Endothelial cell of umbilical vein (primary cell): ENCODE measurements around the gene IP6K3. TPM values are rescaled to one million over a fixed set of nuclear protein-coding genes. Genes with fewer than 3 reads are reported as not detected.

Experiments used
- BruUV-seq: library from RNA; stranded (reverse); fragments of 400-500 nt; replicated peaks from 2 replicates; lab custom pipeline; 2021; lab: Mats Ljungman, UMichigan
- CTCF ChIA-PET: fragments of 300-600, 350-600 bp; sonication (Branson Sonifier 250); formaldehyde crosslinking; loops from one replicate; lab custom pipeline; 2021; ENCODE audit warnings: antibody characterized with exemption, inconsistent platforms; lab: Charles Lee
- POLR2A ChIA-PET: fragments of 300-600, 350-600 bp; sonication (Branson Sonifier 250); formaldehyde crosslinking; loops from one replicate; lab custom pipeline; 2021; ENCODE audit warnings: antibody characterized with exemption, inconsistent platforms; lab: Charles Lee
- DNase-seq: peaks from one replicate; pipeline ENCODE4 v3.0.0-alpha.2; 2011; ENCODE audit warnings: low read depth, low spot score
- FAIRE-seq: peaks from 2 replicates; lab custom pipeline; 2011; peaks lifted over from hg19 to GRCh38; lab: Jason Lieb, UNC
- H2AFZ ChIP-seq: 2 replicates; pipeline ENCODE4 v1.6.0; 2012; ENCODE audit warnings: low read depth, low read length, control low read depth, inconsistent platforms
- H3K27ac ChIP-seq: 2 replicates; pipeline ENCODE4 v1.5.1; 2011; ENCODE audit warnings: low read depth, mild to moderate bottlenecking, control low read depth, low read length, moderate library complexity; ENCODE audit not compliant: insufficient read depth
- H3K27me3 ChIP-seq, 2 experiments: 2 replicates each; pipeline versions ENCODE4 v1.6.0 to v1.6.1; 2011; ENCODE audit warnings: low read length in 2 of 2, mixed read lengths in 1 of 2; ENCODE audit not compliant: control insufficient read depth in 2 of 2, insufficient read depth in 2 of 2
- H3K36me3 ChIP-seq, 2 experiments: 2 replicates in 1 of 2; 3 replicates in 1 of 2; pipeline ENCODE4 v1.5.1; 2011; ENCODE audit warnings: low read length in 2 of 2, mild to moderate bottlenecking in 1 of 2, moderate library complexity in 1 of 2; ENCODE audit not compliant: control insufficient read depth in 2 of 2, insufficient read depth in 2 of 2; ENCODE audit errors: extremely low read depth in 1 of 2
- H3K4me1 ChIP-seq: 3 replicates; pipeline ENCODE4 v1.5.1; 2011; ENCODE audit warnings: mild to moderate bottlenecking, low read length; ENCODE audit not compliant: control insufficient read depth, insufficient read depth; ENCODE audit errors: extremely low read depth
- H3K4me2 ChIP-seq: 2 replicates; pipeline ENCODE4 v1.6.1; 2011; ENCODE audit warnings: low read length, control low read depth, mixed read lengths; ENCODE audit not compliant: insufficient read depth
- H3K4me3 ChIP-seq, 3 experiments: fragments of 200-600 bp in 1 of 3; sonication (generic), shearing (Covaris generic) in 1 of 3; replicated peaks in 1 of 3; 2 replicates each; pipeline ENCODE4 v1.5.1; 2011 to 2016; ENCODE audit warnings: control low read depth in 3 of 3, low read length in 3 of 3, mild to moderate bottlenecking in 2 of 3, inconsistent platforms in 1 of 3, low read depth in 1 of 3, moderate library complexity in 1 of 3; ENCODE audit not compliant: insufficient read depth in 1 of 3
- H3K79me2 ChIP-seq: 2 replicates; pipeline ENCODE4 v1.6.0; 2012; ENCODE audit warnings: low read length, inconsistent platforms; ENCODE audit not compliant: control insufficient read depth, insufficient read depth
- H3K9ac ChIP-seq: replicated peaks from 2 replicates; pipeline ENCODE3; 2011; ENCODE audit warnings: low read length, control low read depth; ENCODE audit not compliant: insufficient read depth; ENCODE audit errors: extremely low read depth
- H3K9me1 ChIP-seq: replicated peaks from 3 replicates; pipeline ENCODE4 v1.6.0; 2011; ENCODE audit warnings: mild to moderate bottlenecking, low read length; ENCODE audit not compliant: control insufficient read depth, insufficient read depth; ENCODE audit errors: extremely low read depth
- H3K9me3 ChIP-seq: replicated peaks from 2 replicates; pipeline ENCODE4 v1.5.1; 2012; ENCODE audit warnings: low read length, inconsistent platforms; ENCODE audit not compliant: control insufficient read depth, insufficient read depth
- H4K20me1 ChIP-seq: replicated peaks from 2 replicates; pipeline ENCODE3; 2011; ENCODE audit warnings: mild to moderate bottlenecking, low read length; ENCODE audit not compliant: control insufficient read depth, insufficient read depth; ENCODE audit errors: extremely low read depth
- EZH2 ChIP-seq: IDR thresholded peaks from 2 replicates; pipeline ENCODE4 v1.6.1; 2012; ENCODE audit warnings: borderline replicate concordance, low read depth, mild to moderate bottlenecking, moderate library complexity, low read length, inconsistent platforms; ENCODE audit not compliant: severe bottlenecking
- FOS ChIP-seq: IDR thresholded peaks from 2 replicates; pipeline ENCODE4 v1.6.1; 2011; ENCODE audit warnings: mild to moderate bottlenecking, low read length, moderate library complexity, borderline replicate concordance; ENCODE audit not compliant: insufficient read depth
- GATA2 ChIP-seq: IDR thresholded peaks from 2 replicates; pipeline ENCODE4 v1.7.0; 2011; ENCODE audit warnings: low read depth, mild to moderate bottlenecking, moderate library complexity, mixed read lengths, low read length; ENCODE audit not compliant: insufficient read length, insufficient read depth
- JUN ChIP-seq: IDR thresholded peaks from 2 replicates; pipeline ENCODE4 v1.6.1; 2011; ENCODE audit warnings: borderline replicate concordance, low read depth; ENCODE audit not compliant: insufficient read length, insufficient read depth
- MYC ChIP-seq: IDR thresholded peaks from one replicate; pipeline ENCODE4 v1.6.1; 2011; ENCODE audit warnings: mild to moderate bottlenecking, low read depth, low read length
- POLR2A ChIP-seq: IDR thresholded peaks from 2 replicates; pipeline ENCODE4 v1.6.1; 2012; ENCODE audit warnings: low read depth, mild to moderate bottlenecking, control low read depth, low read length
- POLR2AphosphoS5 ChIP-seq: IDR thresholded peaks from 2 replicates; pipeline ENCODE4 v1.6.1; 2012; ENCODE audit warnings: low read depth, mild to moderate bottlenecking, control low read depth, low read length, moderate library complexity; ENCODE audit not compliant: insufficient read depth
- dilution Hi-C: fragments of 300-500 bp; cut with MboI; formaldehyde crosslinking; loops from one replicate; pipeline ENCODE4 v1.15.0; 2019; ENCODE audit warnings: low sequenced_read_pairs; ENCODE audit not compliant: extremely low pct_ligation_motif_present
- intact Hi-C: fragments of 100-400 bp; cut with micrococcal nuclease; formaldehyde crosslinking; loops from one replicate; pipeline ENCODE4 v1.10.0; 2022
- polyA plus RNA-seq, 4 experiments: library from polyadenylated mRNA; depleted of rRNA in 3 of 4; stranded (reverse) in 3 of 4; unstranded in 1 of 4; fragments of >200 nt; gene quantifications; 2 replicates each; pipeline versions ENCODE4 v1.2.1 to v1.2.3, GENCODE V29; 2011 to 2012; ENCODE audit warnings: missing spikeins in 1 of 4
- total RNA-seq: library from RNA; stranded (reverse); gene quantifications from 2 replicates; pipeline ENCODE4 v1.2.3, GENCODE V29; 2021
- TF ChIP-seq, protein P1 (sequence below), 2 donors: IDR thresholded peaks; 1 replicate in 1 of 2; 2 replicates in 1 of 2; pipeline ENCODE4 v1.5.1; 2011; ENCODE audit warnings: low read length in 2 of 2, mild to moderate bottlenecking in 2 of 2, moderate library complexity in 2 of 2, control low read depth in 1 of 2, inconsistent platforms in 1 of 2, low read depth in 1 of 2; ENCODE audit not compliant: insufficient read depth in 1 of 2; ENCODE audit errors: extremely low read depth in 1 of 2
- TF ChIP-seq, protein P2 (sequence below): IDR thresholded peaks from 2 replicates; pipeline ENCODE4 v1.6.1; 2011; ENCODE audit not compliant: insufficient read depth, insufficient read length

IP6K3 gene
- total and polyA plus RNA-seq, 2 donors (not counting 3 experiments of a cell fraction or from before 2014, with no cell fraction given), result not detected

DNA sequence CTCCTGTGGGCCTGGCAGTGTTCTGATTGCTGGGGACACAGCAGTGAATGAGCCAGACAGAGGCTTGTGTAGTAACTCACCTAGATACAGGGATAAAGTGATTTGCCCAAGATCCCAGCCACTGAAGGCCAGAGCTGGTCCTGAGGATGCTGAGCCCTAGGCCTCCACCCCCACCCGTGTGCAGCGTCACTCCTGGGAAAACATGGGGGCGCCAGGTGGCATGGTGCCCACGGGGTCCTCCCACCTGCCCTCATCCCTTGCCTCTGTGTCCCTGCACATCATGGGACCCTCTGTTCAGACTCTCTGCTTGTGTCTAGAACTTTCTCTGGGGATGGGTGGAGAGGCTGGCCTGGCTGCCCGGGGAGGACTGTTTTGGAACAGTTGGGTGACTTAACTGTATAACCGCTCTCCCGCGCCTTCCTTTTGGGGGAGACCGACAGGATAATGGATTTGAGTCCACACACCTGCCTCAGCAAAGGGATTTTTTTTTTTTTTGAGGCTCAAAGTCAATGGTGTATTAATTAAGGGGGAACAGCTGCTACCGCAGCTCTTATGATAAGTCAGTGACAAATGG is 22.6 kb upstream of the IP6K3 start:
- Histone ChIP-seq H3K4me3 (no peak overlapping the region), H3K9me3 (no peaks in the 10 kb centered on the region), H3K79me2 (no peaks in the 10 kb centered on the region), H2AFZ (no peak overlapping the region), H3K9me1 (no peaks in the 10 kb centered on the region), H3K9ac (no peak overlapping the region), H3K4me2 (no peak overlapping the region), H3K36me3 (peaks cover 0 to 6% of the 10 kb centered on the region in 2 experiments), H4K20me1 (no peaks in the 10 kb centered on the region), H3K4me1 (peaks cover 45% of the 10 kb centered on the region), H3K27ac (no peak overlapping the region), H3K27me3 (no peaks in the 10 kb centered on the region)
- TF ChIP-seq EZH2, result no peak
- TF ChIP-seq MYC, result no peak
- TF ChIP-seq POLR2AphosphoS5, result no peak
- TF ChIP-seq, protein P1, sequence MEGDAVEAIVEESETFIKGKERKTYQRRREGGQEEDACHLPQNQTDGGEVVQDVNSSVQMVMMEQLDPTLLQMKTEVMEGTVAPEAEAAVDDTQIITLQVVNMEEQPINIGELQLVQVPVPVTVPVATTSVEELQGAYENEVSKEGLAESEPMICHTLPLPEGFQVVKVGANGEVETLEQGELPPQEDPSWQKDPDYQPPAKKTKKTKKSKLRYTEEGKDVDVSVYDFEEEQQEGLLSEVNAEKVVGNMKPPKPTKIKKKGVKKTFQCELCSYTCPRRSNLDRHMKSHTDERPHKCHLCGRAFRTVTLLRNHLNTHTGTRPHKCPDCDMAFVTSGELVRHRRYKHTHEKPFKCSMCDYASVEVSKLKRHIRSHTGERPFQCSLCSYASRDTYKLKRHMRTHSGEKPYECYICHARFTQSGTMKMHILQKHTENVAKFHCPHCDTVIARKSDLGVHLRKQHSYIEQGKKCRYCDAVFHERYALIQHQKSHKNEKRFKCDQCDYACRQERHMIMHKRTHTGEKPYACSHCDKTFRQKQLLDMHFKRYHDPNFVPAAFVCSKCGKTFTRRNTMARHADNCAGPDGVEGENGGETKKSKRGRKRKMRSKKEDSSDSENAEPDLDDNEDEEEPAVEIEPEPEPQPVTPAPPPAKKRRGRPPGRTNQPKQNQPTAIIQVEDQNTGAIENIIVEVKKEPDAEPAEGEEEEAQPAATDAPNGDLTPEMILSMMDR (IDR thresholded peaks at IDR 0.05; ENCODE audit: extremely low read depth in 1 of 2, insufficient read depth in 1 of 2, low read depth in 1 of 2, low read length in 2 of 2), result no peak
- no peak for TF ChIP-seq FOS
- no peak for TF ChIP-seq JUN
- TF ChIP-seq, protein P2, sequence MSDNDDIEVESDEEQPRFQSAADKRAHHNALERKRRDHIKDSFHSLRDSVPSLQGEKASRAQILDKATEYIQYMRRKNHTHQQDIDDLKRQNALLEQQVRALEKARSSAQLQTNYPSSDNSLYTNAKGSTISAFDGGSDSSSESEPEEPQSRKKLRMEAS, result no peak
- no peak for TF ChIP-seq POLR2A
- no peak for TF ChIP-seq GATA2
- POLR2A ChIA-PET, result interaction anchor here (4.7 kb wide), 1 partner anchor 12 kb away, joined by 25 read pairs; no protein-coding TSS in a partner anchor
- no TSS peak for BruUV-seq
- CTCF ChIA-PET, result interaction anchor here (0.9 to 9.0 kb wide), 15 partner anchors 10 to 386 kb away, joined by 3 to 286 read pairs (median 3); partner anchors contain the start of genes LEMD2 and UQCC2
- intact Hi-C loops (loop anchor here (2.0 kb wide), 1 partner anchor 25 kb away; no protein-coding TSS in a partner anchor), dilution Hi-C loops (no loop called here)
- FAIRE-seq, result no peak
- no peak for DNase-seq
